Occipital lobe (tissue), 2 donors: ENCODE results near the gene PPP1R1B. TPM values are rescaled to one million over a fixed set of nuclear protein-coding genes. Genes with fewer than 3 reads are reported as not detected.

ENCODE experiments used
- DNase-seq: peaks from one replicate; lab custom pipeline; 2025; lab: John Stamatoyannopoulos, UW
- total RNA-seq: library from RNA; depleted of rRNA; stranded (reverse); fragments of >200 nt; gene quantifications from one replicate; pipeline ENCODE4 v1.2.3, GENCODE V29; 2014

PPP1R1B gene
- total RNA-seq, 1 donor from 2014 or later = 8.1 TPM

- DNase-seq = no peak
Observed at GRCh38 chr17:39631403-39631802, 4.7 kb downstream of the PPP1R1B start.

DNA sequence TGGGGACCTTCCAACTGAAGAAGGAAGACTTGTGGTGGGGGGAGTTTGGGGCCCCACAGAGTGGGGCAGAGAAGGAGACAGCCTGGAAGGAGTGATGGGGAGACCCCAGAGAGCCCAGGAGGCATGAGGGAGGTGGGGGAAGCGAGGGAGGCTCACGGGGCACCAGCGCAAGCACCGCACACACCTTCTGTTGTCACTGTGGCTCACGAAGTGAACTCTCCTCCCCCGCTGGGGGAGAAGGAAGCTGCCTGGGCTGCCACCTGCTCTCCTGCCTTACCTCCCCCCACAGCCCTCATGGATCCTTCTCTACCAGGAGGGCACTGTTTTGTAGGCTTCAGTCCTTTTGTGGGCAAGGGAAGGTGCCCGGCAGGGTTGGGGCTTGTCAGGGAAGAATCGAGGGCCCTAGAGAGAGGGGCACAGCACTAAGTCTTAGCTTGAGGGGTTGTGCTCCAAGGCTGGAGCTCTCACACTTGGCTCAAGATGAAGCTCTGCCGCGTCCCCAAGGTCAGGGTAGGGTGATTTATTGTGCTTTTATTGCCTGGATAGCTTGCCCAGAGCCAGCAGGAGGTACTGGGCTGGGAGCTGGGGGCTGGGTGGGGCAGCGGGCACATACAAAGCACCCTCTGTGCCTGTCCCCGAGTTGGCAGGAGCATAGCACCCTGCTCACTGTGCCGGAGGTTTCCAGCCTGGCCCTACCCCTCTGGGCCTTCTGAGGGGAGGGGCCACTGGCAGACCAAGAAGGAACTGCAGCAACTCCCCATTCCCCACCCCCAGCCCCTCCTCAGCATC, 5.6 kb downstream of the PPP1R1B start:
- peak; percentile 51 for DNase-seq

DNA sequence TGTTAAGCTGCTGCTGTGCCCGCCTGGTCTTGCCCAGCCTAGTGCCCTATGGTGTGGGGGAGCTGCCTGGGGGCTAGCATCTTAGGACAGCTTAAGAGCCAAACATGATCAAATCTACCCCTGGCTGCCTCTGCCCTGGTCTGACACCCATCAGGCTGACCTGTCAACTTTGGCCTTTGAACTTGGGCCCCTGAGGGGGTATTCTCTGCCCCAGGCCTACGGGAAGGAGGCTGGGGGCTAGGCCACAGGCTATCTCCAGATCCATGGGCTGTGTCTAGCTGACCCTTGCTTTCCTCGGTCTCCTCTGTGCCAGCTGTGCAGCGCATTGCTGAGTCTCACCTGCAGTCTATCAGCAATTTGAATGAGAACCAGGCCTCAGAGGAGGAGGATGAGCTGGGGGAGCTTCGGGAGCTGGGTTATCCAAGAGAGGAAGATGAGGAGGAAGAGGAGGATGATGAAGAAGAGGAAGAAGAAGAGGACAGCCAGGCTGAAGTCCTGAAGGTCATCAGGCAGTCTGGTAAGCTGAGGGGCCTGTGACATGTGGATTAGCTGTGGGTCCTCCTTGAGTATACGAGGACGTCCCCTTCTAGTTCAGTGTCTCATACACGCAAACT, 6.9 kb downstream of the PPP1R1B start:
- DNase-seq = no peak

DNA sequence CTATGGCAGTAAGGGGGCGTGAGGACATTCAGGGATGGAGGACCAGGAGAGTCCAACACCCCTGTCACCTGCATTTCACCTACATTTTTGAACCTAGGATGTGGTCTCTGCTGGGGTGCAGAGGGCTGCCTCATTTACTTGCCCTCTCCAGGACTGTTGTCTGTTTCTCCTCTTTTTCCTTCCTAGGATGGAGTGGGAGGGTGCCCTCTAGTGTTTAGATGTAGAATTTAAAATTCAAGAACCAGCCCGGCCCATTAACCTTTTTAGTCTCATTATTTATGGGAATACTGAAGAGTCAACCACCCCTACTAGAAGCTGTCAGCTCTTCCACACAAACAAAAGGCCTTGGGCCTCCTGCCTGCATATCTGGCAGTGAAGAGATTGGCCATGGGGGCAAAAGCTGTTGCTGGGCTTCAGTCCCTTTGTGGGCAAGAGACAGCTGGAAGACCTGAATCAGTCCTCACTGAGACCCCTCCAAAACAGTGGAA, 7.7 kb downstream of the PPP1R1B start:
- no peak for DNase-seq

DNA sequence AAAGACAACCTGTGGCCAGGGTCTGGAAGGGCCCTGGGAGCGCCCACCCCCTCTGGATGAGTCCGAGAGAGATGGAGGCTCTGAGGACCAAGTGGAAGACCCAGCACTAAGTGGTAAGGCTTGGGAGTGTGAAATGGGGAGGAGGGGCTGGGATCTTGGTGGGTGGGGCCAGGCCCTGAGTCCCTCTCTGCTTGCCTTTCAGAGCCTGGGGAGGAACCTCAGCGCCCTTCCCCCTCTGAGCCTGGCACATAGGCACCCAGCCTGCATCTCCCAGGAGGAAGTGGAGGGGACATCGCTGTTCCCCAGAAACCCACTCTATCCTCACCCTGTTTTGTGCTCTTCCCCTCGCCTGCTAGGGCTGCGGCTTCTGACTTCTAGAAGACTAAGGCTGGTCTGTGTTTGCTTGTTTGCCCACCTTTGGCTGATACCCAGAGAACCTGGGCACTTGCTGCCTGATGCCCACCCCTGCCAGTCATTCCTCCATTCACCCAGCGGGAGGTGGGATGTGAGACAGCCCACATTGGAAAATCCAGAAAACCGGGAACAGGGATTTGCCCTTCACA, 8.9 kb downstream of the PPP1R1B start:
- DNase-seq = no peak

DNA sequence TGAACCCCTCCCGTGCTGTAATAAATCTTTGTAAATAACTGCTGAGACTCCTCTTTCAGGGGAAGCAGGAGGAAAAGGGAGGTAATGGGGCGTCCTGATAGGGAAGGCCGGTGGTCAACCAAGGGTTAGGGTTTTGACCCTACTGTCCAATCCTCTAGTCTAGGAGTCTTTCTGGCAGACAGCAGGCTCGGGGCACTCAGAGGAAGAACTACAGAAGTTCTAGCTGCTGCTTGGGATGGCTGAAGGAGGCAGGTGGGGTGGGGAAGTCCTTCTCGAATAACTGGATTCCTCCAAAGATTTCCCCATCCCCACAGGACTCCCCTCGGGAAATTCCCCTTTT, 9.8 kb downstream of the PPP1R1B start:
- no peak for DNase-seq

DNA sequence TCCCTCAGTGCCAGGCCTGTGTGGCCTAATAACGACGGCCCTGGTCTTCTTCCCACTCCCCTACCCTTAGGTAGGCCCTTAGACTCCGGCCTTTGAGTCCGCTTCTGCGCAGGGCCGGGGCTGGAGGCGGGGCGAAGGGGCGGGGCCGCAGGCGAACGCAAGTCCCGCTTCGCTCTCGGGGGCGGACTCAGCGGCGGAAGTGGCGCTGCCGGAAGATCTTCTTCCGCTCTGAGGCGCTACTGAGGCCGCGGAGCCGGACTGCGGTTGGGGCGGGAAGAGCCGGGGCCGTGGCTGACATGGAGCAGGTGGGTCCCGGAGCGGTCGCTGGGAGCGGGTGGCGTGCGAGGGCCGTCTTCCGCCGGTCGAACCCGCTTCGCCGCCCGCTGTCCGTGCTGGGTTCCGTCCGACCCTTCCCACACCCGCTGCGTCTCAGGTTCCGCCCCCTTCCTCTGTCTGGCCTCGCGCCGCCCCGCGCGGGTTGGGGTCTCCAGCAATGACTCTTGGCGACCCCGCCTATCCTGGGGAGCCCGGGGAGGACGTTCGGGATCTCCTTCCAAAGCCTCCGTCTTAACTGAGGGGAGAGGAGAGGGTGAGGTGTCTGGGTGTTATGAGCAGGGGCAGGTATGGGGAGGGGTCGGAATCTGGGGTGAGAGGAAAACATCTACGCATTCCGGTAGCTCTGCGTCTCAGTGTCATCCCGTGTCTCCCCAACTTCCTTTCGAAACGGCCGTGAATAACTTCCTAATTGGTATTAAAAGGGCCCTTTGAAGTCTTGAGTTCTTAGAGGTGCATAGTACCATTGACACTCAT, 10.4 kb downstream of the PPP1R1B start, which contains the start of gene STARD3:
Gene STARD3 (plus strand): TSS at position 218 of the 810 bp plus-strand sequence. CDS start 16,388 bp downstream, outside the sequence.
- DNase-seq = peak; percentile 85

DNA sequence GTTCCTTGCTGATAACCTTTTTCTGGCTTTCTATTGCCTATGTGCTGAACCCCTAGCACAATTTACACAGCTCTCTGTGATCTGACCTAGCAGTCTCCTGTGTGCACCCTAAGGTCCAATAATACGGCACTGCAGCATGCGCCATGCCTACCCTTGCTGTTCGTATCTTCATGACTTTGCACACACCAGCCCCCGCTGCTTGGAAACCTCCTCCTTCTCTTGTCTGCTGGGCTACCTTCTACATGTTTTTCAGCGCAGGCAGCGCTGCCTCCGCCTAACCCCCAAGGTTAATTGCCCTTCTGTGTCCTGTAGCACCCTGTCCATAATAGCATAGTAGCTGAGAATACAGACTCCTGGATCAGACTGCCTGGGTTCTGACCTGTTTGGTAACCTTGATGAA, 11.6 kb downstream of the PPP1R1B start:
- DNase-seq = no peak

- no peak for DNase-seq
Observed at GRCh38 chr17:39639043-39639442, 12.3 kb downstream of the PPP1R1B start.

GRCh38 chr17:39639566-39640458, 13.1 kb downstream of the PPP1R1B start:
- no peak for DNase-seq

DNA sequence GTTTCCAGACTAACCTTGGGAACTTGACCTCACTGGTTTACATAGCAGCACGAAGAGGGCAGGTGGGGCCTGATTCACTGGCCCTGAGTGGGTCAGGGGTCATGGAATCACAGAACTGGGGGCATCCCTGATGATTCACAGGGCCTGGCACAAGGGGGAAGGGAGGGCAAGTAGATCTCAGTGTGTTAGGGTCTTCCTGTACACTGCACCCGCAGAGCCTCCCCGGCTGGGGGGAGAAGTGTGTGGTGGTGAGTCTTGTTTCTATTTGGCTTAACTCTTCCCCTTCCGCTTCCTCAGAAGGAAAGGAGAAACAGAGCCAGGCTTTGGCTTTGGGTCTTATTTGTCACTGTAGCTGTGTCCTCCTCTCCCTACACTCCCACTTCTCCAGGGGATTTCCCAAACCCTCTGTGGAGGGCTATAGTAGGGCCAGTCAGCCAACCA, 13.9 kb downstream of the PPP1R1B start:
- no peak for DNase-seq

DNA sequence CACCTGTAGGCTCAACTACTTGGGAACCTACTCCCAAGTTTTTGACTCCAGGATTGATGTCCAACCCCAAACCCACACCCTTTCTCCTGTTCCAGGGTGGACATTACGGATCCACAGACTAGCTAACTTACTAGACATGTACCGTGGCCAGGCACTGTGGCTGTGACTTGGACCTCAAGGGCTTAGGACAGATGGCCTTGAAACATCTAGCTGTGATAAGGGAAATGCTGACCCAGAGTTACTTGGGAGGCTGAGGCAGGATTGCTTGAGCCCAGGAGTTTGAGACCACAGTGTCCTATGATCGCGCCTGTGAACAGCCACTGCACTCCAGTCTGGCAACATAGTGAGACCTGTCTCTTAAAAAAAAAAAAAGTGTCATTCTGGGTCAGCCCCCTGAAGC, 14.3 kb downstream of the PPP1R1B start:
- DNase-seq = no peak

- no peak for DNase-seq
Observed at GRCh38 chr17:39641883-39642282, 15.1 kb downstream of the PPP1R1B start.

- no peak for DNase-seq
Observed at GRCh38 chr17:39642291-39643074, 15.7 kb downstream of the PPP1R1B start.

DNA sequence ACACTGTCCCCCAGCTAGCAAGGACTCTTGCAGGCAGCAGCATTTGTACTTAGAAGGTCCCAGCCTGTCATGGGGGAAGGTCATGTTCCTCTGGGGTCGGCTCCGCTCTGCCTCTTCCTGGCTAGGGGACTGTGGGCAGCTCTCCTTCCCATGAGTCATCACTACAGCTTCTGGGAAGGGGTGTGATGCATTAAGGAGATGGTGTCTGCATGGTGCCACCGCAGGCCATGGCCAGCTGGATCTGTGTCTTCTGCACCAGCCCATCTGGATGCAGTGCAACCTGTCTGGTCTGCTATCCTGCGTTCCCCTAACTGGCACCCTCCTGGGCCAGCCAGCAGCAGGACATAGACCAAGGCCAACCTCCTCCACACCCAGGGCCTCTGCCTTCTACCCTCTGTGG, 16.5 kb downstream of the PPP1R1B start:
- no peak for DNase-seq

- no peak for DNase-seq
Observed at GRCh38 chr17:39647256-39647655, 20.5 kb downstream of the PPP1R1B start.

DNA sequence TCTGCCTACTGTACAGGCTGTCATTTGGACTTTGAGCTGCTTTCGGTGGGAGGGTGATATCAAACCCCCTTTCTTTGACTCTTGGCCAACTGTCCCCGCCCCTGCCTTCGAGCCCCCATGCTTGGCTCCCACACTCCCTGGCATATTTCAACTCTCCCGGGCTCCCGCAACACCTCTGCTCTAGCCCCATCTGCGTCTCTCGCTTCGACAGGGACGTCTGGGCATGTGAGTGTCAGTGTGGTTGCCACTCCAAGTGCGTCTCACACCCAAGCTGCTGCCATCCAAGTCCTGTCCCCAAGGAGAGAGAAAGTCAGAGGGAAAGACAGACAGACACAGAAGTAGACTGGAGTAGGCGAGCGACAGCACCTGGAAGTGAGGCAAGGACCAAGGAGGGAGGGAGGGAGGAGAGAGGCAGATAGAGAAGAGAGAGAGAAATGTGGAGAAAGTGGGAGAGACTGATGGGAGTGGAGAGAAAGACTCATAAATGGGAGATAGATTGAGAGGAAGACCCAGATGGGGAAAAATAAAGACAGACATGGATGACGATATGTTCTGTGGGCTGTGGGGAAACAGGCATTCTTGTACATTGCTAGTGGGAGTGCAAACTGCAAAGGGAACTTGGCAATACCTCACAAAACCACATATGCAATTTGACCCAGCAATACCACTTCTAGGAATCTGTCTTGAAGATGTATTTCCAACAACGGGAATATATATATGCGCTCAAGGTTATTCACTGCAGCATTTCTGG, 22.0 kb downstream of the PPP1R1B start:
- DNase-seq = no peak

DNA sequence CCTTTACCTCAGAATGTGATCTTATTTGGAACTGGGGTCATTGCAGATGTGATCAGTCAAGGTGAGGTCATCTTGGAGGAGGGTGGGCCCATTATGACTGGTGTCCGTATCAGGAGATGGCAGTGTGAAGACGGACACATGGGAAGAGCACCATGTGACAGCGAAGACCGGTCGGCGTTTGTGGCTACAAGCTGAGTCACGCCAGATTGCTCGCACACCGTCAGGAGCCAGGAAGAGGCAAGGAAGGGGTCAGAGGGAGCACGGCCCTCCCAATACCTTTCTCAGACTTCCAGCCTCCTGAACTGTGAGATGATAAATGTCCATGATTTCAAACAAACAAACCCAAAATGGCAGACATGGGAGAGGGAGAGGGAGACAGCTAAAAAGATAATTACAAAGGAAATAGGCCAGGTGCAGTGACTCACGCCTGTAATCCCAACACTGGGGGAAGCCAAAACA, 23.4 kb downstream of the PPP1R1B start:
- DNase-seq = no peak
